NCI-H1048 (cell line): Measurements from ENCODE around the gene REN.

Experiments
- DNase-seq: peaks from one replicate; lab custom pipeline; 2025; lab: John Stamatoyannopoulos, UW

Gene REN

DNA sequence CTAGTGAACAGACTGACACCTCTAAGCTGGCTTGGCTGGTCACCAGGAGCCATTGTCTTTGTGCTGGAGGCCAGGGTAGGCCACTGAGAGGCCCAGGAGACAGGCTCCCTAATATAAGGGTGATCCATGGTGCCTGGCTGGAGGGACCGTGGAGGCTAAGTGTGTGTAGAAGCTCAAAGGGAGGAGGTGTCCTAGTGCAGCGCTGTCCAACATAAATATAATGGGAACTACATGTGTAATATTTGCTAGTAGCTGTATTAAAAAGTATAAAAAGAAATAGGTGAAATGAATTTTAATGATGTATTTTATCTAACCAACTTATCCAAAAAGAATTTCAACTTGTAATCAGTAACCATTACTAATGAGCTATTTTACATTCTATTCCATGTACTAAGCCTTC is 58.2 kb downstream of the REN start:
- no peak for DNase-seq

DNA sequence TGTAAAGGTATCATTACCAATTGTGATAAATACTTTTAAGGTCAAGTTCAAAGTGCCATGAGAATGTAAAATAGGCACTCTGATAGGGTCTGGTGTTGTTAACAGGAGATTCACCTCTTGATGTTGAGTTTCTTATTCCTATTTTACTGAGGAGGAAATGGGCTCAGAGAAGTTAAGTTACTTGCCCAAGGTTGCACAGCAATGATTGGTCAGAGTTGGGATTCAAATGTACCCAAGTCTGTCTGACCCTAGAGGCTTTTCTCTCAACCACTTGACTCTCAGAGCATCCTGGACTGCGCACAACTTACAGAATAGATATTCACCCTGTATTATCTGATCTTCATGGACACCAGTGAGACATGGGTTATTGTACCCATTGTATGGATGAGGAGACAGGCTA is 59.3 kb downstream of the REN start:
- no peak for DNase-seq

DNA sequence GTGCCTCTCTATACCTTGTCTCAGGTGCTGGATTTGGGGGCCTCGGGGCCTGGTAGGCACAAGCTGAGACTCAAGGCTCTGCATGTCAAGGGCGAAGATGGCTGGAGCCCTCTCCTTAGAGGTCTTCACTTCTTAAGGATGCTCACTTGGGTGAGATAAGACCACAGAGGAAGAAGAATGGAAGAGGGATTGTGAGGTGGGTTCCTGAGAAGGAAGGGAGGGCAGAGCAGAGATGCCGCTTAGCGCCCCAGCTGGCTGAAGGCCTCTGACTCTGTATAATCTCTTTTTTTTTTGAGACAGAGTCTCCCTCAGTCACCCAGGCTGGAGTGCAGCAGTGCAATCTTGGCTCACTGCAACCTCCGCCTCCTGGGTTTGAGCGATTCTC is 61.0 kb downstream of the REN start:
- no peak for DNase-seq
